ENCODE data around the gene VILL.

- TF ChIP-seq POLR2A (IDR thresholded peaks at IDR 0.05; ENCODE audit: low read depth, low read length) = no peak
- no peak for TF ChIP-seq TAF1 (IDR thresholded peaks at IDR 0.05; ENCODE audit: borderline replicate concordance, low read depth, low read length)
These were observed 23.2 kb upstream of the VILL start for GRCh38 chr3:37967260-37967881.

Measured in GM12892 (cell line).